ENCODE measurements around the gene S100A7.

S100A7 gene

GRCh38 chr1:153506831-153507413 is 46.5 kb upstream of the S100A7 start:
- Histone ChIP-seq H3K27me3 (ENCODE audit: control insufficient read depth in 1 of 2, insufficient read depth in 1 of 2, low read length in 2 of 2) (no peaks in the 10 kb centered on the region), H3K4ac (ENCODE audit: low read depth in 1 of 2, low read length in 2 of 2) (peak overlapping the region; percentile 73 to 78), H3K79me1 (replicated peaks; ENCODE audit: low read length, poor library complexity, severe bottlenecking) (no peaks in the 10 kb centered on the region), H2BK120ac (ENCODE audit: low read depth, low read length) (peak overlapping the region; percentile 54), H3K27ac (ENCODE audit: low read length, poor library complexity, severe bottlenecking) (peak overlapping the region; percentile 71), H3K36me3 (ENCODE audit: control insufficient read depth in 1 of 2, insufficient read depth in 2 of 2, low read depth in 1 of 2, low read length in 2 of 2) (no peaks in the 10 kb centered on the region), H3K4me1 (ENCODE audit: control insufficient read depth, insufficient read depth, low read depth, low read length) (peaks cover 18% of the 10 kb centered on the region), H2AFZ (ENCODE audit: low read depth, low read length) (peak overlapping the region; percentile 20), H3K4me3 (ENCODE audit: insufficient read depth in 1 of 2, low read depth in 1 of 2, low read length in 2 of 2) (peak overlapping the region in 1 of 2 experiments; percentile 58), H3K9me3 (ENCODE audit: control insufficient read depth, low read length) (no peaks in the 10 kb centered on the region), H3K4me2 (ENCODE audit: low read length, poor library complexity, severe bottlenecking) (no peak overlapping the region), H3K18ac (ENCODE audit: low read depth in 1 of 2, low read length in 2 of 2) (peak overlapping the region; percentile 50 to 86), H4K91ac (ENCODE audit: low read length) (peak overlapping the region; percentile 95), H4K8ac (ENCODE audit: low read length) (peak overlapping the region; percentile 83), H2BK12ac (ENCODE audit: low read length in 2 of 2) (peak overlapping the region; percentile 78 to 80), H3K23ac (ENCODE audit: low read length in 2 of 2) (no peak overlapping the region), H2BK5ac (ENCODE audit: low read depth, low read length, poor library complexity, severe bottlenecking) (no peak overlapping the region), H2BK15ac (ENCODE audit: low read depth, poor library complexity, severe bottlenecking) (peak overlapping the region; percentile 44), H3K9ac (ENCODE audit: low read length) (peak overlapping the region; percentile 77), H2AK5ac (ENCODE audit: low read length, severe bottlenecking) (no peak overlapping the region), H3K14ac (ENCODE audit: low read length in 2 of 2) (peak overlapping the region in 1 of 2 experiments; percentile 55)
- DNase-seq = peak; percentile 93
- 48% methylated on average over 7 of the region's 7 CpGs for WGBS

- no peak overlapping the region for H3K23ac ChIP-seq (ENCODE audit: low read length in 2 of 2)
Observed at GRCh38 chr1:153506386-153506785, 45.9 kb upstream of the S100A7 start.

GRCh38 chr1:153505576-153505975 is 45.1 kb upstream of the S100A7 start:
- Histone ChIP-seq H3K27me3 (ENCODE audit: control insufficient read depth in 1 of 2, insufficient read depth in 1 of 2, low read length in 2 of 2) (no peaks in the 10 kb centered on the region), H3K79me1 (replicated peaks; ENCODE audit: low read length, poor library complexity, severe bottlenecking) (no peaks in the 10 kb centered on the region), H4K91ac (ENCODE audit: low read length) (no peak overlapping the region), H2AK5ac (ENCODE audit: low read length, severe bottlenecking) (no peak overlapping the region), H3K18ac (ENCODE audit: low read depth in 1 of 2, low read length in 2 of 2) (peak overlapping the region in 1 of 2 experiments; percentile 46), H3K14ac (ENCODE audit: low read length in 2 of 2) (no peak overlapping the region), H2BK120ac (ENCODE audit: low read depth, low read length) (no peak overlapping the region), H3K4me1 (ENCODE audit: control insufficient read depth, insufficient read depth, low read depth, low read length) (peaks cover 18% of the 10 kb centered on the region), H3K9ac (ENCODE audit: low read length) (no peak overlapping the region), H3K4me2 (ENCODE audit: low read length, poor library complexity, severe bottlenecking) (no peak overlapping the region), H3K4me3 (ENCODE audit: insufficient read depth in 1 of 2, low read depth in 1 of 2, low read length in 2 of 2) (no peak overlapping the region), H3K9me3 (ENCODE audit: control insufficient read depth, low read length) (no peaks in the 10 kb centered on the region), H2BK5ac (ENCODE audit: low read depth, low read length, poor library complexity, severe bottlenecking) (no peak overlapping the region), H4K8ac (ENCODE audit: low read length) (no peak overlapping the region), H2BK15ac (ENCODE audit: low read depth, poor library complexity, severe bottlenecking) (no peak overlapping the region), H3K27ac (ENCODE audit: low read length, poor library complexity, severe bottlenecking) (no peak overlapping the region), H2AFZ (ENCODE audit: low read depth, low read length) (no peak overlapping the region), H3K23ac (ENCODE audit: low read length in 2 of 2) (no peak overlapping the region), H2BK12ac (ENCODE audit: low read length in 2 of 2) (no peak overlapping the region), H3K4ac (ENCODE audit: low read depth in 1 of 2, low read length in 2 of 2) (no peak overlapping the region), H3K36me3 (ENCODE audit: control insufficient read depth in 1 of 2, insufficient read depth in 2 of 2, low read depth in 1 of 2, low read length in 2 of 2) (no peaks in the 10 kb centered on the region)
- no peak for DNase-seq
- 100% methylated on average over 1 of the region's 1 CpG for WGBS

More at GRCh38 chr1:153506386-153506785, 45.9 kb upstream of the S100A7 start:
- no peak overlapping the region for H3K4ac ChIP-seq (ENCODE audit: low read depth in 1 of 2, low read length in 2 of 2)
- H2AK5ac ChIP-seq (ENCODE audit: low read length, severe bottlenecking) = no peak overlapping the region
- H3K36me3 ChIP-seq (ENCODE audit: control insufficient read depth in 1 of 2, insufficient read depth in 2 of 2, low read depth in 1 of 2, low read length in 2 of 2) = no peaks in the 10 kb centered on the region
- H4K91ac ChIP-seq (ENCODE audit: low read length) = no peak overlapping the region
- H2BK120ac ChIP-seq (ENCODE audit: low read depth, low read length) = no peak overlapping the region
- H3K79me1 ChIP-seq (replicated peaks; ENCODE audit: low read length, poor library complexity, severe bottlenecking) = no peaks in the 10 kb centered on the region
- H2BK12ac ChIP-seq (ENCODE audit: low read length in 2 of 2) = peak overlapping the region in 1 of 2 experiments; percentile 4
- H2AFZ ChIP-seq (ENCODE audit: low read depth, low read length) = no peak overlapping the region
- H3K4me1 ChIP-seq (ENCODE audit: control insufficient read depth, insufficient read depth, low read depth, low read length) = peaks cover 18% of the 10 kb centered on the region
- H4K8ac ChIP-seq (ENCODE audit: low read length) = peak overlapping the region; percentile 81
- peak overlapping the region; percentile 22 to 65 for H3K18ac ChIP-seq (ENCODE audit: low read depth in 1 of 2, low read length in 2 of 2)
- H2BK15ac ChIP-seq (ENCODE audit: low read depth, poor library complexity, severe bottlenecking) = no peak overlapping the region
- no peaks in the 10 kb centered on the region for H3K9me3 ChIP-seq (ENCODE audit: control insufficient read depth, low read length)
- H3K9ac ChIP-seq (ENCODE audit: low read length) = peak overlapping the region; percentile 77
- H3K4me2 ChIP-seq (ENCODE audit: low read length, poor library complexity, severe bottlenecking) = no peak overlapping the region
- no peak overlapping the region for H3K27ac ChIP-seq (ENCODE audit: low read length, poor library complexity, severe bottlenecking)
- H3K27me3 ChIP-seq (ENCODE audit: control insufficient read depth in 1 of 2, insufficient read depth in 1 of 2, low read length in 2 of 2) = no peaks in the 10 kb centered on the region
- DNase-seq = no peak
- H3K4me3 ChIP-seq (ENCODE audit: insufficient read depth in 1 of 2, low read depth in 1 of 2, low read length in 2 of 2) = peak overlapping the region in 1 of 2 experiments; percentile 46
- WGBS = 88% methylated on average over 5 of the region's 5 CpGs
- peak overlapping the region in 1 of 2 experiments; percentile 2 for H3K14ac ChIP-seq (ENCODE audit: low read length in 2 of 2)
- H2BK5ac ChIP-seq (ENCODE audit: low read depth, low read length, poor library complexity, severe bottlenecking) = no peak overlapping the region

GRCh38 chr1:153503766-153504165 is 43.3 kb upstream of the S100A7 start:
- no peak overlapping the region for H2AFZ ChIP-seq (ENCODE audit: low read depth, low read length)
- peaks cover 18% of the 10 kb centered on the region for H3K4me1 ChIP-seq (ENCODE audit: control insufficient read depth, insufficient read depth, low read depth, low read length)
- H3K4me2 ChIP-seq (ENCODE audit: low read length, poor library complexity, severe bottlenecking) = no peak overlapping the region
- H4K91ac ChIP-seq (ENCODE audit: low read length) = no peak overlapping the region
- H3K9me3 ChIP-seq (ENCODE audit: control insufficient read depth, low read length) = no peaks in the 10 kb centered on the region
- no peak overlapping the region for H3K4me3 ChIP-seq (ENCODE audit: insufficient read depth in 1 of 2, low read depth in 1 of 2, low read length in 2 of 2)
- no peak overlapping the region for H3K4ac ChIP-seq (ENCODE audit: low read depth in 1 of 2, low read length in 2 of 2)
- no peak overlapping the region for H2BK5ac ChIP-seq (ENCODE audit: low read depth, low read length, poor library complexity, severe bottlenecking)
- no peak for DNase-seq
- H3K9ac ChIP-seq (ENCODE audit: low read length) = no peak overlapping the region
- no peaks in the 10 kb centered on the region for H3K36me3 ChIP-seq (ENCODE audit: control insufficient read depth in 1 of 2, insufficient read depth in 2 of 2, low read depth in 1 of 2, low read length in 2 of 2)
- no peak overlapping the region for H3K18ac ChIP-seq (ENCODE audit: low read depth in 1 of 2, low read length in 2 of 2)
- no peak overlapping the region for H2BK12ac ChIP-seq (ENCODE audit: low read length in 2 of 2)
- no peak overlapping the region for H3K14ac ChIP-seq (ENCODE audit: low read length in 2 of 2)
- no peak overlapping the region for H2BK15ac ChIP-seq (ENCODE audit: low read depth, poor library complexity, severe bottlenecking)
- H3K27ac ChIP-seq (ENCODE audit: low read length, poor library complexity, severe bottlenecking) = no peak overlapping the region
- H3K79me1 ChIP-seq (replicated peaks; ENCODE audit: low read length, poor library complexity, severe bottlenecking) = no peaks in the 10 kb centered on the region
- 100% methylated on average over 1 of the region's 3 CpGs for WGBS
- H3K23ac ChIP-seq (ENCODE audit: low read length in 2 of 2) = no peak overlapping the region
- H4K8ac ChIP-seq (ENCODE audit: low read length) = no peak overlapping the region
- no peak overlapping the region for H2BK120ac ChIP-seq (ENCODE audit: low read depth, low read length)
- peaks cover 0 to 2% of the 10 kb centered on the region in 2 experiments for H3K27me3 ChIP-seq (ENCODE audit: control insufficient read depth in 1 of 2, insufficient read depth in 1 of 2, low read length in 2 of 2)
- H2AK5ac ChIP-seq (ENCODE audit: low read length, severe bottlenecking) = no peak overlapping the region
